ENCODE results near the gene MXD3.
A peak's percentile ranks its signal among the peaks of the same experiment; 100 is the strongest.

The MXD3 gene

DNA sequence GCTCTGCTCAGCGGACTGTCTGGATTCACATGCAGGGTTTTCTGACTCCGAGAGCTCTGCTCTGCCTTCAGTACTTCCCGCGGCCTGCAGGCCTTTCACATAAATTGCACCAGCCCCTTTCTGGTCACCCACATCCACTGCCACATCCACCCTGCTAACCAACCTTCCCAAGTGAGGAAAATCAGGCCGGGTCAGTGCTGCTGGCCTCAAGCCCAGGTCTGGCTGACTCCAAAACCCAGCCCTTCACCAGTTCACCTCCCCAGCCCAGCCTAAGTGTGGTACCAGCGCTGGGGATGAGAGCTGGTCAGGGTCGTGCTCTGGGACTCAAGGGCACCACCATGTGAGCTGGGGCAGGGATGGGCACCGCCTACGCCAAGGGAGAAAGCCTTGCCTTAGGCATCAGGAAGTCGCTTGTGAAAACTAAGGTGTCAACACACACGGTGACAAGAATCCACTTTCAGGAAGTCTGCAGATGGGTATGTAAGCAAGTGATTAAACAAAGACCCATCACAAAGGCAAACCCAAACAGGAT lies 27.5 kb upstream of the MXD3 start:
- DNase-seq: no peak

- no peak for DNase-seq
Observed at GRCh38 chr5:177338251-177339106, 26.8 kb upstream of the MXD3 start.

GRCh38 chr5:177336603-177337494 lies 25.2 kb upstream of the MXD3 start:
- no peak for DNase-seq

DNA sequence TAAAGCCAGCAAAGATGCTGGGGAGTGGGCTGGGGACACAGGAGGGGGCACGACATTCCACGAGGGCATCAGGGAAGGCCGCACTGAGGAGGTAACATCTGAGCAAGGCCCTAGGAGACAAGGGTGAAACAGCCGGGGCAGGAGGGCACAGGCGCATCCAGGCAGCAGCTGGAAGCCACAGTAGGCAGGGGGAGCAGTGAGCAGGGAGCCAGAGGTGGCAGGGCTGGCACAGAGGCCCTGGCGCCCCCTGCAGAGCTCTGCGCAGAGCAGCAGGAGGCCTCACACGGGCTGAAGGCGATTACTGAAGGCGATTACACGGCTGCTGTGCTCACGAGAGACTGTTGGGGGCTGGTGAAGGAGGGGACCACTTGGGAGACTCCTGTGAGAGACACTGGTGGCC lies 24.4 kb upstream of the MXD3 start:
- DNase-seq: peak; percentile 73

GRCh38 chr5:177335701-177336065 lies 24.0 kb upstream of the MXD3 start:
- DNase-seq: no peak

- no peak for DNase-seq
Observed at GRCh38 chr5:177334781-177335700, 23.3 kb upstream of the MXD3 start.

DNA sequence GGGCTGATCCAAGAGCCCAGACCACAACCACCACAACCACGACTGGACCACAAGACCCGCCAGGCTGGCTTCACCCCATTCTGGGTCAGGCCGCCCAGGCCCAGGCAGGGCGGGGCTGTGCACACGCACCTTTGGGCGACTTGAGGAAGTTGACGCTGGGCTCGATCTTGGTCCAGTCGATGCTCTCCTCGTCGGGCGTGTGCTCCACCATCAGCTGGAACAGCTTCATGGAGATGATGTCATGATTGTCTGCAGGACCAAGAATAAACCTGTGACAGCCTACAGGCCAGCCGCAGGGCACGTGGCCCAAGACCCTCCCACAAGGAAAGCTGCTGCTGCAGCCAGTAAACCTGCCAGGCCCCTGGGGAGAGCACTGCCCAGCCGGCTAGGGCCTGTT lies 22.5 kb upstream of the MXD3 start:
- no peak for DNase-seq

GRCh38 chr5:177333420-177334154 lies 21.9 kb upstream of the MXD3 start:
- DNase-seq: no peak

DNA sequence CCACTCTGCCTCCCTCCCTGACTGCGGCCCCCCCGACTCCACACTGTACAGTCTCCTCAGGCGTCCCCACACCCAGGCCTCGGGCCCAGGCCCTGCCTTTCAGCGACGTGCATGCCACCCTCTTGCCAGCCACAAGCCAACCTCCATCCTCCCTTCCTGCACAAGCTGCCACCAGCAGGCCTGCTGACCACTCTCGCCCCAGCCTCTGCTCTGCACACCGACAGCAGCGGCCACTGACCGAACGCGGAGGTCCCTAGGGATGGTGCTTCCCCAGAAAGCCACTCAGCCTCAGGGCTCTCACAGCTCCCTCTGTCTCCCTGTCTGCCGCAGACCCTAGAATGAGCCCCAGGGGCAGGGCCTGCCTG lies 21.2 kb upstream of the MXD3 start:
- no peak for DNase-seq

DNA sequence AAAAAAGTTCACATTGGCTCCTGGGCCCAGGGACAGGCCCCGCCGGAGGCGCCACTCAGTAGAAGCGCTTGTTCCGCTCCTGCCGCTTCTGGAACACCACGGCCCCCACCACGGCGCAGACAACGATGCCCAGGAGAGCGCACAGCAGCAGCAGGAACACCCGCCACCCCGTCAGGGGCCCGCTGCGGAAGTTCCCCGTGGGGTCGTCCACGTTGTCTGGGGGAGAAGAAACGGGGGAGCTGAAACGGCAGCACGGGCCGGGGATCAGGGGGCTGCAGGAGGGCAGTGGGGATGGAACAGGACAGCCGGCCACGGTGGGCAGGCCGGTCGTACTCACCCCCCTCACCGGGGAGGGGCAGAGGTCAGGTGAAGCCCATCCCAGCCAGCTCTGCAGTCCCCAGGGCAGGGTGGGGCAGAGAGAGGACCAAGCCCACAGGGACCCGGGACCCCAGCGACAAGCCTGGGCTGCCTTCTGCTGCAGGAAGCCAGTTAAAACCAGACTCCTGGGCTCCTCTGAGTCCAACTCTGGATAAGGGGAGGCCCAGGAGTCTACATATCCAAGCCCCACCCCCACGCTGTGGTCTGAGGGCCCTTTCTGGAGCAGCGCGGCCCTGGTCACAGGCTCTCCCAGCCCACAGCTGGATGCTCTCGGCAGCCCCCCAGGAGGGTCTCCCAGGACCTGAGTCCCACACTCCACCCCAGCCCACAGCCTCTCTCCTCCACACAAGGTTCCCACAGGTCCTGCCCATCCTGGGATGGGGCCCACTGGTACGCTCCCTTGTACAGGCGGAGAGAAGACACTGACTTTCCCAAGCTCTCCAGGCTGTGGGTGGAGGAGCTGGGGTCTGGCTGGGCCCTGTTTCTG lies 20.6 kb upstream of the MXD3 start:
- no peak for DNase-seq

GRCh38 chr5:177330991-177331842 lies 19.5 kb upstream of the MXD3 start:
- no peak for DNase-seq

- no peak for DNase-seq
Observed at GRCh38 chr5:177329883-177330282, 18.2 kb upstream of the MXD3 start.

DNA sequence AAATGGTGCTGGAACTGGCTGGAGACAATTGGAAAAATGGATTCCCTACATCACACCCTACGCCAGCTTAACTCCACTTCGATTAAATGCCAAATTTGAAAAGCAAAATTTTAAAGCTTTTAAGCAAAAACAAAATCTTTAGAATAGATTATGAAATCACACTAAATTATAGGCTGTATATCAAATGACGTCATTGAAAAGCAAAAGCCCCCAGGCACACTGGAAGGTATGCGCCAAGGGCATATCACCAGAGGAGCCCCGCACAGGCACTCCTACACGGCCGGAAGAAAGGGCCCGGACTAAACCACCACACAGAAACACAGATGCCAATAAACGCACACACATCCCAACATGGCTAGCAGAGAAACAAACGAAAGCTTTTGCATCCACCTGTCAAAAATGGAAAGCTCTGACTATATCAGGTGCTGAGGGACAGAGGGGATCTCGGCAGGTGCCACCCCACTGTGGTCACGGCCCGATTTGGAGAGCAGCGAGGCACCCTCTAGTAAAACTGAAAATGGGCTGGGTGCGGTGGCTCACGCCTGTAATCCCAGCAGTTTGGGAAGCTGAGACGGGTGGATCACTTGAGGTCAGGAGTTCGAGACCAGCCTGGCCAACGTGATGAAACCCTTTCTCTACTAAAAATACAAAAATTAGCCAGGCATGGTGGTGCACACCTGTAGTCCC lies 17.0 kb upstream of the MXD3 start:
- no peak for DNase-seq

DNA sequence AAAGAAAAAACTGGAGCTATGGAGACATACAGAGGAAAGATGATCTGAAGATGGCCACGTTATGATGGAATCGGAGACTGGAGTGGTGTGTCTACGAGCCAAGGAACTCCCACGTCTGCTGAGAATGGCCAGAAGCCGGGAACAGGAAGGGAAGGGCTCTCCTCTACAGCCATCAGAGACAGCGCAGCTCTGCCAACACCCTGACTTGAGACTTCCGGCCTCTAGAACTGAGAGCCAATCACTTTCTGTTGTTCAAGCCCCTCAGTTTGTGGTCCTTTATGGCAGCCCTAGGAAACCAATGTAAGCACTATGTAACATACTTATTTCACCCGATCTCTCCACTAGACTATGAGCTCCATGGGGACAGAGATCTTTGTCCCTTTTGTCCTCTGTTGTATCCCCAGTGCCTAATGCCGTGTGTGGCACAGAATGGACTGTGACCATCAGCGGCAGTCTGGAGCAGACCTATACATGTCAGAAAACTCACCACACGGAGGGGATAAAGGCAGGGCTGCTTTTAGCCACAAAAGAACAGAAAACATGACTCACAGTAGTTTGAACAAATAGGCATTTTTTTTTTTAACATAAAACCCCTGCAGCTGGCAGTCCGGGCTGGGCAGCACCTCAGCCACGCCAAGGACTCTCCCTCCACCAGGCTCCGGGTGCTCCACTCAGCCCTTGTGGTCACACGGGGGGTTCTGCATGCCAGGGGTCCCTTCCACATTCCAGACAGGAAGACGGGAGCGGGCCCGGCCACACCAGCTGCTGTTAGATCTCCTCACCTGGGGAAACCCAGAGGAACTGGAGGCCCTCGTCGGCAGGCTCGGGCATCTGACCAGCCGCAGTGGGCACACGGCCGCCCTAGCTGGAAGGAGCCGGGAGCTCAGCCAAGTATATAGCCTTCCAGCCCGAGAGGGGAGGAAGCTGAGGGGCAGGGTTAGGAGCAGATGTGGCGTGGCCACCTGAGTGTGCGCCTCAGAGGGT lies 16.1 kb upstream of the MXD3 start:
- DNase-seq: peak; percentile 37

DNA sequence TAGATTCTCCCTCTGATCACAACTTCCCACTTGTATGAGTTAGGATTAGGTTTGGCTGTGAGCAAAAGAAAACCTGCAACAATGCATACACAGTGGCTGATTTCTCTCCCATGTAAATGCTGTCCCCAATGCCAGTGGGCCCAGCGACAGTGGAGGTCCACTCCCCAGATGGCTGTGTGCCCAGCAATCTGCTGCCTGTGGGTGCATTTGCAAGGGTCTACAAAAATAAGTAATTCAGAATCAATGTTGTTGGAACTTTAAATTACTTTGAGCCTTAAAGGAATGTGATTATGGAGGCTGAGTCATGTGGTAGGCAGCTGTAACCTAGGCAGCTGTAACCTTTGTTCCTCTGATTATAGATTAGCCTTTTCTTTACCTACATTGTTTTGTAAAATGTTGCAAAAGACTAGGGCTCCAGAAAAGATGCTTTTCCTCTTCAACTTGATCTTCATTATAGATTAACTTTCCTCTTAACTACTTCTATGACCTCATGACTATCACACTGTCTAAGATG lies 14.2 kb upstream of the MXD3 start:
- no peak for DNase-seq

GRCh38 chr5:177320879-177321278 lies 9.2 kb upstream of the MXD3 start:
- no peak for DNase-seq

GRCh38 chr5:177319913-177320588 lies 8.4 kb upstream of the MXD3 start:
- no peak for DNase-seq
